IMR-90 (cell line): ENCODE measurements around the gene CNTFR. TPM values are rescaled to one million over a fixed set of nuclear protein-coding genes. Genes with fewer than 3 reads are reported as not detected.

Experiments used
- ATAC-seq: fragments of 200-7000 bp; cut with Tn5 transposase; 2 replicates; pipeline ENCODE4 v1.9.1; 2020; ENCODE audit warnings: low read depth, mild to moderate bottlenecking, moderate library complexity
- BruUV-seq: library from RNA; stranded (reverse); fragments of 400-500 nt; replicated peaks from 2 replicates; lab custom pipeline; 2021; lab: Mats Ljungman, UMichigan
- CTCF ChIA-PET: fragments of 300-600 bp; formaldehyde crosslinking; extraction: SDS; loops from one replicate; lab custom pipeline; 2021; ENCODE audit warnings: antibody characterized with exemption; lab: Yijun Ruan, JAX
- POLR2A ChIA-PET: fragments of 300-600 bp; sonication (Branson Sonifier 250); formaldehyde crosslinking; loops from one replicate; lab custom pipeline; 2022; ENCODE audit warnings: antibody characterized with exemption; ENCODE audit not compliant: unreplicated experiment; lab: Charles Lee
- DNase-seq: peaks from one replicate; pipeline ENCODE4 v3.0.0; 2013
- H2AFZ ChIP-seq: replicated peaks from 2 replicates; pipeline ENCODE3; 2013; ENCODE audit warnings: low read length, mild to moderate bottlenecking; ENCODE audit not compliant: poor library complexity
- H2AK5ac ChIP-seq: 2 replicates; pipeline ENCODE4 v1.6.1; 2013; ENCODE audit warnings: low read depth, low read length, inconsistent platforms
- H2AK9ac ChIP-seq: replicated peaks from 2 replicates; pipeline ENCODE3; 2013; ENCODE audit warnings: mild to moderate bottlenecking, low read depth, low read length, moderate library complexity; ENCODE audit not compliant: poor library complexity
- H2BK120ac ChIP-seq: 2 replicates; pipeline ENCODE4 v1.6.1; 2013; ENCODE audit warnings: low read depth, low read length, inconsistent platforms
- H2BK15ac ChIP-seq: 3 replicates; pipeline ENCODE4 v1.6.1; 2013; ENCODE audit warnings: low read depth, low read length, inconsistent platforms
- H2BK20ac ChIP-seq: 2 replicates; pipeline ENCODE4 v1.6.1; 2013; ENCODE audit warnings: low read depth, mild to moderate bottlenecking, inconsistent platforms, low read length, moderate library complexity
- H2BK5ac ChIP-seq: 2 replicates; pipeline ENCODE4 v1.6.1; 2013; ENCODE audit warnings: mild to moderate bottlenecking, low read depth, low read length, inconsistent platforms; ENCODE audit not compliant: poor library complexity, severe bottlenecking
- H3K14ac ChIP-seq: replicated peaks from 2 replicates; pipeline ENCODE4 v1.6.1; 2013; ENCODE audit warnings: low read depth, low read length, inconsistent platforms
- H3K18ac ChIP-seq: 2 replicates; pipeline ENCODE4 v1.6.1; 2013; ENCODE audit warnings: low read depth, low read length, control low read depth
- H3K23ac ChIP-seq: 2 replicates; pipeline ENCODE4 v1.6.1; 2013; ENCODE audit warnings: low read depth, low read length, inconsistent platforms
- H3K27ac ChIP-seq: 2 replicates; pipeline ENCODE4 v1.5.1; 2013; ENCODE audit warnings: mild to moderate bottlenecking, control low read depth, low read length; ENCODE audit not compliant: insufficient read depth
- H3K27me3 ChIP-seq: 2 replicates; pipeline ENCODE4 v1.6.1; 2013; ENCODE audit warnings: low read length; ENCODE audit not compliant: control insufficient read depth, insufficient read depth
- H3K36me3 ChIP-seq: 2 replicates; pipeline ENCODE4 v1.6.1; 2013; ENCODE audit warnings: low read length, mixed read lengths; ENCODE audit not compliant: control insufficient read depth, insufficient read depth
- H3K4ac ChIP-seq: 2 replicates; pipeline ENCODE4 v1.6.1; 2013; ENCODE audit warnings: low read depth, low read length, inconsistent platforms
- H3K4me1 ChIP-seq: 2 replicates; pipeline ENCODE4 v1.6.1; 2013; ENCODE audit warnings: low read length, mixed read lengths; ENCODE audit not compliant: control insufficient read depth, insufficient read depth
- H3K4me2 ChIP-seq: 2 replicates; pipeline ENCODE4 v1.6.1; 2013; ENCODE audit warnings: low read depth, mild to moderate bottlenecking, control low read depth, low read length, moderate library complexity
- H3K4me3 ChIP-seq: 2 replicates; pipeline ENCODE4 v1.5.1; 2013; ENCODE audit warnings: low read depth, mild to moderate bottlenecking, control low read depth, low read length, moderate library complexity; ENCODE audit not compliant: insufficient read depth
- H3K56ac ChIP-seq: 2 replicates; pipeline ENCODE4 v1.6.1; 2013; ENCODE audit warnings: low read length, inconsistent platforms; ENCODE audit not compliant: insufficient read depth; ENCODE audit errors: extremely low read depth
- H3K79me1 ChIP-seq, 2 experiments: 2 replicates each; pipeline ENCODE4 v1.6.1; 2013; ENCODE audit warnings: low read length in 2 of 2, inconsistent platforms in 1 of 2, low read depth in 1 of 2
- H3K9ac ChIP-seq: 2 replicates; pipeline ENCODE4 v1.6.1; 2013; ENCODE audit warnings: low read depth, low read length, control low read depth
- H3K9me1 ChIP-seq: 2 replicates; pipeline ENCODE4 v1.6.1; 2013; ENCODE audit warnings: low read length, inconsistent platforms; ENCODE audit not compliant: insufficient read depth
- H3K9me3 ChIP-seq: 2 replicates; pipeline ENCODE4 v1.6.1; 2013; ENCODE audit warnings: low read length; ENCODE audit not compliant: control insufficient read depth, insufficient read depth
- H4K20me1 ChIP-seq: 2 replicates; pipeline ENCODE4 v1.6.1; 2013; ENCODE audit warnings: low read length, inconsistent platforms; ENCODE audit not compliant: insufficient read depth
- H4K5ac ChIP-seq: 2 replicates; pipeline ENCODE4 v1.6.1; 2013; ENCODE audit warnings: mild to moderate bottlenecking, low read depth, low read length, control low read depth
- H4K8ac ChIP-seq, 2 experiments: 2 replicates each; pipeline ENCODE4 v1.6.1; 2013; ENCODE audit warnings: low read depth in 2 of 2, low read length in 2 of 2, control low read depth in 1 of 2, inconsistent platforms in 1 of 2
- H4K91ac ChIP-seq: 2 replicates; pipeline ENCODE4 v1.6.1; 2013; ENCODE audit warnings: low read depth, low read length, inconsistent platforms; ENCODE audit not compliant: insufficient read depth
- BHLHE40 ChIP-seq: fragments of 150-350 bp; IDR thresholded peaks from 2 replicates; pipeline ENCODE4 v1.6.1; 2016; ENCODE audit warnings: mild to moderate bottlenecking, low read depth, low read length
- CEBPB ChIP-seq: IDR thresholded peaks from 2 replicates; pipeline ENCODE4 v1.6.1; 2012; ENCODE audit warnings: low read depth, low read length, improper control_type of control experiment
- CHD1 ChIP-seq: IDR thresholded peaks from 2 replicates; pipeline ENCODE4 v1.6.1; 2012; ENCODE audit warnings: low read depth, low read length, improper control_type of control experiment
- FOS ChIP-seq: fragments of 150-350 bp; IDR thresholded peaks from 2 replicates; pipeline ENCODE4 v1.6.1; 2016; ENCODE audit warnings: low read depth, low read length
- MAFK ChIP-seq: IDR thresholded peaks from 2 replicates; pipeline ENCODE4 v1.6.1; 2012; ENCODE audit warnings: low read depth, low read length, improper control_type of control experiment
- MAZ ChIP-seq: IDR thresholded peaks from 2 replicates; pipeline ENCODE4 v1.6.1; 2012; ENCODE audit warnings: low read depth, mild to moderate bottlenecking, low read length, improper control_type of control experiment, moderate library complexity, borderline replicate concordance
- MXI1 ChIP-seq: IDR thresholded peaks from 2 replicates; pipeline ENCODE4 v1.6.1; 2012; ENCODE audit warnings: low read depth, mild to moderate bottlenecking, low read length, moderate library complexity, borderline replicate concordance
- NFE2L2 ChIP-seq: fragments of 150-350 bp; IDR thresholded peaks from 2 replicates; pipeline ENCODE4 v1.6.1; 2016; ENCODE audit warnings: low read depth, mild to moderate bottlenecking, low read length
- POLR2A ChIP-seq: IDR thresholded peaks from 2 replicates; pipeline ENCODE4 v1.6.1; 2012; ENCODE audit warnings: mild to moderate bottlenecking, low read depth, low read length
- RAD21 ChIP-seq: IDR thresholded peaks from 2 replicates; pipeline ENCODE4 v1.6.1; 2012; ENCODE audit warnings: low read length, improper control_type of control experiment
- RCOR1 ChIP-seq: IDR thresholded peaks from 2 replicates; pipeline ENCODE4 v1.6.1; 2012; ENCODE audit warnings: mild to moderate bottlenecking, low read length, improper control_type of control experiment; ENCODE audit not compliant: insufficient replicate concordance
- RFX5 ChIP-seq: IDR thresholded peaks from 2 replicates; pipeline ENCODE4 v1.8.0; 2012; ENCODE audit warnings: low read depth, mild to moderate bottlenecking, low read length, moderate library complexity
- SMC3 ChIP-seq: fragments of 150-350 bp; IDR thresholded peaks from 2 replicates; pipeline ENCODE4 v1.6.1; 2016; ENCODE audit warnings: low read depth, mild to moderate bottlenecking, antibody characterized with exemption, low read length, moderate library complexity
- WGBS, 2 experiments: methylation state at CpG; one replicate each; pipeline versions ENCODE4 v1.1.5 to v1.1.7; 2013; ENCODE audit warnings: missing lambda C conversion rate in 2 of 2; ENCODE audit not compliant: insufficient read length in 1 of 2; ENCODE audit errors: extremely low coverage in 2 of 2; 5-methylcytosine and 5-hydroxymethylcytosine counted together
- dilution Hi-C: fragments of 300-500 bp; cut with HindIII; formaldehyde crosslinking; loops from one replicate; pipeline ENCODE4 v1.14.3; 2018; ENCODE audit warnings: low sequenced_read_pairs; ENCODE audit not compliant: unreplicated experiment
- in situ Hi-C: fragments of 300-500 bp; cut with MboI; formaldehyde crosslinking; loops from 3 replicates; pipeline ENCODE4 v1.14.3; 2019; ENCODE audit warnings: low sequenced_read_pairs, inconsistent platforms, mixed read lengths
- intact Hi-C: fragments of 100-400 bp; cut with micrococcal nuclease; formaldehyde crosslinking; loops from 2 replicates; pipeline ENCODE4 v1.10.0; 2022
- polyA plus RNA-seq, 3 experiments: library from polyadenylated mRNA; depleted of rRNA; stranded (reverse); fragments of >200 nt; gene quantifications; 2 replicates each; pipeline ENCODE4 v1.2.3, GENCODE V29; 2012; ENCODE audit warnings: low replicate concordance in 1 of 3
- total RNA-seq: library from RNA; depleted of rRNA; stranded (reverse); fragments of >200 nt; gene quantifications from 2 replicates; pipeline ENCODE4 v1.2.3, GENCODE V29; 2012
- TF ChIP-seq, protein P1 (sequence below): conservative IDR thresholded peaks from 2 replicates; pipeline ENCODE4 v1.5.1; 2012; ENCODE audit warnings: mild to moderate bottlenecking, low read depth, low read length, improper control_type of control experiment
- TF ChIP-seq, protein P2 (sequence below): fragments of 150-350 bp; IDR thresholded peaks from 2 replicates; pipeline ENCODE4 v1.6.1; 2017; ENCODE audit warnings: mild to moderate bottlenecking, antibody characterized with exemption, low read length, low read depth

Gene CNTFR
- total and polyA plus RNA-seq, 2 of the 4 experiments (the other 2 are of a cell fraction) = not detected

DNA sequence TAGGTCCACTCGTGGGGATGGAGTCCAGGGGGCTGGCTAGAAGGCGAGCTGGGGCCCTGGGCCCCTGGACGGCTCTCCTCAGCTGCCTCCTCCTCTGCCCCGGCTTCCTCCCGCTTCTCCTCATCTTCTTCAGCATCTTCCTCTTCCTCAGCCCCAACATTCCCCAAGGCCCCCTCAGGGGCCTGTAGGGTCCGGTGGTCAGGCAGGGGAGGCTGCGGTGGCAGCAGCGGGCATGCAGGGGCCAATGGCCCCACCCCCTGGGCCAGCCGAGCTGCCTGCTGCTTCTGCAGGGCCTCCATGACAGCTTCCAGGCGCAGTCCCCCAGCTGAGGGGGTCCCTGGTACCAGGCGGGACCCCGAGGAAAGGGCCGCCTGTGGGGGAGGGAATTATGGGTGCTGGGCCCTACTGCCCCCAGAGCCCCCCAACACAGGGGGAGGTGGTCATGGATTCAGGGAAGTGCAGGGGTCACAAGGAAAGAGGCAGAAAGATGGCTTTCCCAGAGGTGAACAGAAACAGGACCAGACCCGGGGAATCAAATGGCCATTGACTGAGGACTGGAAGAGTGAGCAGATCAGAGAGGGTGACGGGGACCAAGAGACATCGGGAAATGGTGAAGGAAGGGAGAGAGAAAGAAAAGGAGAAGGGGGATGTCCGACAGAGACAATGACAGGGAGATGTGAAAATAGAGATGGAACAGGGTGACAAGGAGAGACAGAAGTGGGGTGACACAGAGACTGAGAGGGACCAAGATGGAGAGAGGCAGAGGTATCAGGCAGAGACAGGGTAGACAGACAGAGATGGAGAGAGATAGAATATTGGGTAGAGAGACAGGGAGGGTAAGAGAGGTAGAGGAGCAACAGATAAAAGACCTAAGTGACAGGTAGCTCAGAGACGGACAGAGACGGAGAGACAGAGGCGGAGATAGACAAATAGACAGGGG is 38.5 kb upstream of the CNTFR start (continued):
- no peak for TF ChIP-seq CEBPB

DNA sequence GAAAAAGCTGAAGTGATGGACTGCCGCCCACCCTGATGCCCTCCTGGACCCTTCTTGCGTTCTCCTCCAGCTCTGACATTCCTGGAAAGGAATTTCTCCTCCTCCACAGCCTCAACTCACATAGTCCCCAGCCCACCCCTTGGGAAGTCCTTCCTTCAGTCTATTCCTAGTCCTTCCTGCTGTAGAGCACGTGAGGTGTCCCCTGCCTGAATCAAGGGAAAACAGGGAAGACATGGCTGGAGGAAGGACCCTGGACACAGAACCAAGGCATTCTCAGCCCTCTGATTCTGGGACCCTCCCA is 35.6 kb upstream of the CNTFR start:
- H2BK120ac ChIP-seq = no peak overlapping the region
- 33% methylated on average over 2 of the region's 3 CpGs; no CpG with 5 or more reads in 1 of the 2 experiments for WGBS, 2 experiments
- no peak overlapping the region for H4K5ac ChIP-seq
- POLR2A ChIA-PET = no interaction called here
- peaks cover 9% of the 10 kb centered on the region for H3K9me1 ChIP-seq
- peaks cover 0 to under 1% of the 10 kb centered on the region in 2 experiments; a peak in 3 of 4 replicates for H3K79me1 ChIP-seq
- H2BK5ac ChIP-seq = no peak overlapping the region
- no peak overlapping the region for H3K14ac ChIP-seq
- no peak overlapping the region for H4K8ac ChIP-seq
- H2AFZ ChIP-seq = no peak overlapping the region
- no peak overlapping the region for H3K18ac ChIP-seq
- dilution Hi-C loops (no loop called here), in situ Hi-C loops (no loop called here), intact Hi-C loops (no loop called here)
- H3K9ac ChIP-seq = no peak overlapping the region
- H3K4me3 ChIP-seq = no peak overlapping the region
- no peak overlapping the region for H2BK20ac ChIP-seq
- H4K20me1 ChIP-seq = no peaks in the 10 kb centered on the region; the same call in 1 of the 2 replicates
- H3K9me3 ChIP-seq = no peaks in the 10 kb centered on the region
- H3K4me1 ChIP-seq = peaks cover 2% of the 10 kb centered on the region; the same call in 1 of the 2 replicates
- CTCF ChIA-PET = no interaction called here
- peaks cover 73% of the 10 kb centered on the region for H3K27me3 ChIP-seq
- BruUV-seq = no TSS peak
- no peak overlapping the region; the same call in 1 of the 2 replicates for H3K23ac ChIP-seq
- no peak overlapping the region for H2AK9ac ChIP-seq
- H3K27ac ChIP-seq = no peak overlapping the region
- no peak overlapping the region for H2BK15ac ChIP-seq
- H2AK5ac ChIP-seq = no peak overlapping the region
- no peak for ATAC-seq
- H3K36me3 ChIP-seq = no peaks in the 10 kb centered on the region
- H4K91ac ChIP-seq = no peak overlapping the region
- no peak for DNase-seq
- no peak overlapping the region for H3K4ac ChIP-seq
- no peak overlapping the region for H3K4me2 ChIP-seq
- H3K56ac ChIP-seq = no peak overlapping the region
- TF ChIP-seq RAD21 (no peak), CHD1 (no peak), FOS (no peak), CEBPB (no peak), SMC3 (no peak), MXI1 (no peak), BHLHE40 (no peak), MAZ (no peak), POLR2A (no peak), NFE2L2 (no peak), MAFK (no peak), RCOR1 (no peak), RFX5 (no peak)
- TF ChIP-seq, protein P1, sequence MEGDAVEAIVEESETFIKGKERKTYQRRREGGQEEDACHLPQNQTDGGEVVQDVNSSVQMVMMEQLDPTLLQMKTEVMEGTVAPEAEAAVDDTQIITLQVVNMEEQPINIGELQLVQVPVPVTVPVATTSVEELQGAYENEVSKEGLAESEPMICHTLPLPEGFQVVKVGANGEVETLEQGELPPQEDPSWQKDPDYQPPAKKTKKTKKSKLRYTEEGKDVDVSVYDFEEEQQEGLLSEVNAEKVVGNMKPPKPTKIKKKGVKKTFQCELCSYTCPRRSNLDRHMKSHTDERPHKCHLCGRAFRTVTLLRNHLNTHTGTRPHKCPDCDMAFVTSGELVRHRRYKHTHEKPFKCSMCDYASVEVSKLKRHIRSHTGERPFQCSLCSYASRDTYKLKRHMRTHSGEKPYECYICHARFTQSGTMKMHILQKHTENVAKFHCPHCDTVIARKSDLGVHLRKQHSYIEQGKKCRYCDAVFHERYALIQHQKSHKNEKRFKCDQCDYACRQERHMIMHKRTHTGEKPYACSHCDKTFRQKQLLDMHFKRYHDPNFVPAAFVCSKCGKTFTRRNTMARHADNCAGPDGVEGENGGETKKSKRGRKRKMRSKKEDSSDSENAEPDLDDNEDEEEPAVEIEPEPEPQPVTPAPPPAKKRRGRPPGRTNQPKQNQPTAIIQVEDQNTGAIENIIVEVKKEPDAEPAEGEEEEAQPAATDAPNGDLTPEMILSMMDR = no peak
- TF ChIP-seq, protein P2, sequence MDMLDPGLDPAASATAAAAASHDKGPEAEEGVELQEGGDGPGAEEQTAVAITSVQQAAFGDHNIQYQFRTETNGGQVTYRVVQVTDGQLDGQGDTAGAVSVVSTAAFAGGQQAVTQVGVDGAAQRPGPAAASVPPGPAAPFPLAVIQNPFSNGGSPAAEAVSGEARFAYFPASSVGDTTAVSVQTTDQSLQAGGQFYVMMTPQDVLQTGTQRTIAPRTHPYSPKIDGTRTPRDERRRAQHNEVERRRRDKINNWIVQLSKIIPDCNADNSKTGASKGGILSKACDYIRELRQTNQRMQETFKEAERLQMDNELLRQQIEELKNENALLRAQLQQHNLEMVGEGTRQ = no peak
